Activated CD4-positive, alpha-beta T cell treated with anti-CD3 and anti-CD28 coated beads, Interleukin-2, amount 50 U/mL, for 48 hours (primary cell): Measurements from ENCODE around the gene ATP13A2.

Experiments
- DNase-seq, 2 experiments: peaks; one replicate each; pipeline ENCODE4 v3.0.0-alpha.2; 2020

The ATP13A2 gene

GRCh38 chr1:17011439-17012307 lies at the start of gene ATP13A2:
Gene ATP13A2 (minus strand): TSS chr1:17011928. CDS start chr1:17011738, 190 bp downstream.
- DNase-seq: peak; percentile 81 to 85

- DNase-seq: no peak
Observed at GRCh38 chr1:17061486-17061885, 49.8 kb upstream of the ATP13A2 start.

- DNase-seq: no peak
Observed at GRCh38 chr1:17060306-17060749, 48.6 kb upstream of the ATP13A2 start.

- DNase-seq: peak; percentile 30 to 47
Observed at GRCh38 chr1:17059391-17060305, 47.9 kb upstream of the ATP13A2 start.

DNA sequence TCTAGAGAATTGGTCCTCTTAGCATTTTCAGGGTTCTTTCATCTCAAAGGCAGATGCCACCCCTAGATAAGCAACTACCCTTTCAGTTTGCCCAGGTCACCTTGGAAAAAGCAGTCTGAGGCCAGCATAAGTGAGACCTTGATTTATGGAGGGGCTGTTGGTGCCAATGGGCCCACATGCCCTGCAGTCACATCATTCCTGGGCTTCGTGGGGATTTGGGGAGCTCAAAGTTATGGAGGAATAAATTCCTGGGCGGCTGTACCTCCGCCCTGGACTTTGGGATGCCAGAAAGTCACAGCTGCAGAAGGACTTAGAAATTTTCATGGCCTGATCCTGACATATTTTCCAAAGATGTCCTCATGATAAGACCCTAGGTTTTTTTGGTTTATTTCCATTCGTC lies 44.8 kb upstream of the ATP13A2 start:
- DNase-seq: no peak

DNA sequence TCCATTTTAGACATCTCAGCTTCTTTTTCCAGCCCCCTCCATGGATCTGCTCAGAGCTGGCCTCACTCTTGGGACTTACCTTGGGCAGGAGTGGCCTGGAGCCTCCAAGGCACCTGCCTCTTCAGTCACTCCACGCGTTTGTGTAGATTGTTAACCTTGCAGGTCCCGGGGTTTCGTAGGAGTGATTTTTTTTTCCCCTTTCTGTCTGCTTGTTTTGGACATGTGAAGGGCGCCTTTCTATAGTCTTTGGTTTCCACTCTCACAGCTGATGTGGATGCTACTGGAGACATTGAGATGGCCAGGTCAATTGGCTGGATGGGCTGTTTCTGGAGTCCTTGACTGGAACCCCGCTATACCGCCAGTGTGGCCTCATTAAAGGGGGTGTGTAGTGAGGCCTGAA lies 44.1 kb upstream of the ATP13A2 start:
- DNase-seq: no peak

DNA sequence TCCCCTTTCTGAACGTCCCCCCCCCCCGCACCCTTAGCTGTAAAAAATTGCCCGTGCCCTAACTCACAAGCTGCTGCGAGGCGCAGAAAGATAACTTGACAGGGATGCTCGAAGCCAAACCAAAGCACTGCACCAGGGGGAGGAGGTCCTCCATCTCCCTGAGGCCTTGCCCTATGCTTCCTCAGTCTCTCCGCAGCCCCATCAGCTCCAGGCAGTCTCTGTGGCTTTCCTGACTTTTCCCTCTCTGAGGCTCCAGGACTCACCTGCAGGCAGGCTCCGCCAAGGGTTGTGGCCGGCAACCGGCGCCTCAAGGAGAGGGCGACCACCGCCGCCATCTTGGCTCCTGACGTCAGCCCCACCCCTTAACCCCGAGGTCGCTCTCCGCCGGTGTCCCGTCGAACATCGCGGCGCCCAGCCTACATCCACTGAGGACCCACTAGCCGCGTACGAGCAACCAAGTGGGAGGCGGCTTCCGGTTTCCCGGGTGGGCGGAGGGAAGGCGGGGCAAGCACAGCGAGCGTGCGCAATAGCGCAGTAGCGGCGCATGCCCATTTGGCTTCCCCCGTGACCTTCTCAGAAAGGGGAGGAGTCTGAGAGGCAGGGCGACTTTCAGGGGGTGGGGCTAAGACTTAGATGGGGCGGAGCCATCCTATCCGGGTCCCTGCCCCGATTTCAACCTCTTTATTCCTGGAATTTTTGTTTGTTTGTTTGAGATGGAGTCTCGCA lies 42.1 kb upstream of the ATP13A2 start, which contains the start of gene SDHB:
Gene SDHB (minus strand): TSS at position 348 of the 726 bp plus-strand sequence. CDS start 13 bp downstream, at position 335.
- peak; percentile 98 to 99 for DNase-seq

GRCh38 chr1:17053086-17053684 lies 41.5 kb upstream of the ATP13A2 start:
- no peak for DNase-seq

GRCh38 chr1:17052641-17053040 lies 40.9 kb upstream of the ATP13A2 start:
- no peak for DNase-seq

DNA sequence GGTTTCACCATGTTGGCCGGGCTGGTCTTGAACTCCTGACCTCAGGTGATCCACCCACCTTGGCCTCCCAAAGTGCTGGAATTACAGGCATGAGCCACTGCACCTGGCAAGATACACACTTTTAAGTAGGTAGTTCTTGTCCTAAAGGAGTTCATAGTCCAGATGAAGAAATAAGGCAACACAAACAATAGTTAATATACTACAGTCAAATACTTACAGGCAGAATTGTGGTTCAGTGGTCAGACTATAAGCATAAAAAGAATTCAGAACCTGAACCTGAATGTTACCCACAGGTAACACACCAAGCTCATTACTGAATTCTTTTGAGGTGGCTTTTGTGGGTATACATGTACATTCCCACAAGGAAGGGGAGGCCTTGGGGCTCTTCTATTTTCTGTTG lies 40.3 kb upstream of the ATP13A2 start:
- DNase-seq: no peak

DNA sequence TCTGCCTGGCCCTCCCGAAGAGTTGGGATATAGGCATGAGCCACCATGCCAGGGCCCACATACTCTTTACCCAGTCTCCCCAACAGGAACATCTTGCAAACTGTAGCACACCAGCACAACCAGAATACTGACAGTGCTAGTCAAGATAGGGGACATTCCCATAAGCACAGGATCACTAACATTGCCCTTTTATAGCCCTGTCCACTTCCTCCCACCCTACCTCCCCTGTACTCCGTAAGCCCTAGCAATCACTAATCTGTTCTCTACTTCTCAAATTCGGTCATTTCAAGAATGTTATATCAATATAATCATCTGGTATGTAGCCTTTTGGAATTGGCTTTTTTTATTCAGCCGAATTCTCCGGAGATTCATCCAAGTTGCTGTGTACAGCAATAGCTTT lies 36.2 kb upstream of the ATP13A2 start:
- DNase-seq: no peak

- no peak for DNase-seq
Observed at GRCh38 chr1:17046334-17046657, 34.6 kb upstream of the ATP13A2 start.

GRCh38 chr1:17045634-17046333 lies 34.1 kb upstream of the ATP13A2 start:
- DNase-seq: no peak

GRCh38 chr1:17045150-17045549 lies 33.4 kb upstream of the ATP13A2 start:
- DNase-seq: no peak

- DNase-seq: no peak
Observed at GRCh38 chr1:17043676-17044075, 31.9 kb upstream of the ATP13A2 start.

GRCh38 chr1:17040135-17040534 lies 28.4 kb upstream of the ATP13A2 start:
- DNase-seq: no peak

DNA sequence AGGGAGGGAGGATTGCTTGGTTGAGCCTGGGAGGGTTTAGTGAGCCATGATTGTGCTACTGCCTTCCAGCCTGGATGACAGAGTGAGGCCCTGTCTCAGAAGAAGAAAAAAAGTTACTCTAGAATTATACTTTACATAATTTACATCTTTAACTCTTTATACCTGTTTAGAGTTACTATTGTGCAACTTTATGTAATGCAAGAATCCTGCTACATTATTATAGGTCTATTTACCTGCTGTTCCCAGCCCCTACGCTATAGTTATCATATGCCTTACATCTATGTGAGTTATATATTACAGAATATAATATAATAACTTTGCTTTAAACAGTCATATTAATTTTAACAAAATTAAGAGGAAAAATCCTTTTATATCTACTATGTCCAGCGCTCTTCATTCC lies 27.8 kb upstream of the ATP13A2 start:
- DNase-seq: no peak

DNA sequence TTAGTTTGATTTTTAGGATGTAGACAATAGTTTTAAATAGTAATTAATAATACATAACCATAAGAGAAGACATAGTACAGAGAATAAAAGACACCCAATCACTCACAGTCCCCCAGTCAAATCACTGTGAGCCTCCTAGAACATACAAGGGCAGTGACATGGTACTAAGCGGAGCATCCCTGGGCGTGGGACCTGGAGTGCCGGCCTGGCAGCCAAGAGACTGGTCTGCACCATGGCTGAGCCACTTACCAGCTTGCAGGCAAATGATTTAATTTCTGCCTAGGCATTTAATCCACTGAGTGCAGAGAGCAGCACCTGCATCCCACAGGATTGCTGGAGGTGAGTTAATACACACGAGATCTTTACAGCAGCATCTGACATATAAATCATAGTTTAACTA lies 21.8 kb upstream of the ATP13A2 start:
- DNase-seq: no peak

GRCh38 chr1:17032741-17033140 lies 21.0 kb upstream of the ATP13A2 start:
- DNase-seq: no peak

- DNase-seq: no peak
Observed at GRCh38 chr1:17031436-17031835, 19.7 kb upstream of the ATP13A2 start.

DNA sequence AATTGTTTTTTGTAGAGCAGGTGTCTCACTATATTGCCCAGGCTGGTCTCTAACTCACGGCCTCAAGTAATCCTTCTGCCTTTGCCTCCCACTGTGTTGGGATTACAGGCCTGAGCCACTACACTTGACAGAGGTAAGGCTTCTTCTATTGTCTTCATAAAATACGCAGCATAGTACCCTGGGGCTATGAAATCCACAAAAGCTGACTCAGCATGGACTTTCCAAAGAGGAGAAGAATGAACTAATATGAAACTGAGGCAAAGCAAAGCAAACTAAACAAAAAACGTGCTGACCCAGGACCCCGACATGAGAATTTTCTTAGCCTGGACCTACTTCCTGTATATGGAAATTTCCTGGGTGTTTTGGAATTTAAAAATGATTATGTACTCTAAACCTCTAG lies 18.5 kb upstream of the ATP13A2 start:
- DNase-seq: no peak

GRCh38 chr1:17028662-17029188 lies 17.0 kb upstream of the ATP13A2 start:
- DNase-seq: no peak
